Activated CD4-positive, alpha-beta T cell treated with anti-CD3 and anti-CD28 coated beads for 48 hours (primary cell): ENCODE measurements around the gene DAB2IP.
"Not testable (repeated sequence)": the region's sequence is repeated elsewhere in the genome, so short reads cannot be mapped to it uniquely, and the experiment has no call there.

ENCODE experiments used
- DNase-seq: peaks from one replicate; pipeline ENCODE4 v3.0.0-alpha.2; 2020

DAB2IP gene

DNA sequence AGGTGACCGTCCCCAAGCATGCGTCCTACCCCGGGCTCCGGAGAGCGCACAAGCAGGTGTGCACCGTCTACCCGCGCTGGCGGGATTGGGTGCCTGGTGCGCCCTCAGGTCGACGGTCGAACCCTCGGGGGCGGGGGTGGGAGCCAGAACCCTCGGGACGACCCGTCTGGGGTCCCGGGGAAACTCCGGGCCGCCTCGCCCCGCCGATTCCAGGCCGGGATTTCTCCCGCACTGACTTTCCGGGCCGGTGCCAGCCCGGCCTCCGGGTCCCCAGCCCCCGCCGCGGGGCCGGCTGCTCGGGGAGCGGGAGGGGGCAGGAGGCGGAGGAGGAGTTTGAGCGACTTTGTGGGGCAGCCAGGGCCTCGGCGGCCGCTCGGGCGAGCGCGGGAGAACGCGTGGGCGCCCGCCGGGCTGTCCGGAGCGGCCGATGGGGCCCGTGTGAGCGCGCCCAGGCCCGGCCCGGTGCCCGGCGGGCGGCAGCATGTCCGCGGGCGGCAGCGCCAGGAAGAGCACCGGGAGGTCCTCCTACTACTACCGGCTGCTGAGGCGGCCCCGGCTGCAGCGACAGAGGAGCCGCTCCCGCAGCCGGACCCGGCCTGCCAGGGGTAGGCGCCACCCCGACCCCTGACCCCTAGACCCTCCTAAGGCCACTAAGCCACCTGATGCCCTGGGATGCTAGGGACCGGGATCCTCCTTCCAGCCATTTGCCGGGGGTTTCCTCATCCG lies at the start of gene DAB2IP:
TSS of gene DAB2IP (plus strand) at position 340 of the 726 bp plus-strand sequence. CDS start at position 482, 142 bp downstream.
- no peak for DNase-seq

DNA sequence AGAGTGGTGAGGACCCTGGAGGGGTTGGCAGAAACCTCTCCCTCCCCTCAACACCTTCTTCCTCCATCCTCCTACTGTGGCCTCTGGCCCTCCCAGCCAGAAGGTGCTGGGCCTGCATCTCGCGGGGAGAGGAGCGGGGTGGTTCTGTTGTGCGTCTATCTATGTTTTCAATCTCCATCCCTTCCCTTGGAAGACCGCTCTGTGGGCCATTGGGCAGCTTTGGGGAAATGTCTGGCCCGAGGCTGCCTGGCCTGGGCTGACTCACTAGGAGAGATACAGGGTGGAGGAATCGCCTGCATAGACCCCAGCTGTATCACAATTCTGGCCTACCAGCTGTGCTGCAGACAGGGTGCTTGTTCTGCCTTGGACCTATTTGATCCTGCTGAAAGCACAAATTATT lies 48.4 kb upstream of the DAB2IP start:
- DNase-seq = no peak

DNA sequence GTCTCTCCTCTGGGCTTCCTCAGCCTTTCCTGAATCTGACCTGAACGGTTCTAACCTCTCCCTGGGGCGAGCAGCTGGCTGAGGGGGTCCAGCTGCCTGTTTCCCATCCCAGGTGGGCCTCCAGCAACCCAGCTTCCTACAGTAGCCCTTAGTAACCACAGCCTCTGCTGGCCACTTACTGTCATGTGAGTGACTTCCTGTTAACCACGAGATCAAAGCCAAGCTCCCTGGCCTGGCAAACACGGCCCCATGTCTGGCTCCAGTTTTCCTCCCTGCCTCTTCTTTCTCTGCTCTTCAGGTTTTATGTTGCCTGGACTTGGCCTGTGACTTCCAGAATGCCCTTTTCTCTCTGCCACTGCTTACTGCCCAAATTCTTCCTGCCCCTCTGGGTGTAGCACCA lies 47.2 kb upstream of the DAB2IP start:
- DNase-seq = no peak

DNA sequence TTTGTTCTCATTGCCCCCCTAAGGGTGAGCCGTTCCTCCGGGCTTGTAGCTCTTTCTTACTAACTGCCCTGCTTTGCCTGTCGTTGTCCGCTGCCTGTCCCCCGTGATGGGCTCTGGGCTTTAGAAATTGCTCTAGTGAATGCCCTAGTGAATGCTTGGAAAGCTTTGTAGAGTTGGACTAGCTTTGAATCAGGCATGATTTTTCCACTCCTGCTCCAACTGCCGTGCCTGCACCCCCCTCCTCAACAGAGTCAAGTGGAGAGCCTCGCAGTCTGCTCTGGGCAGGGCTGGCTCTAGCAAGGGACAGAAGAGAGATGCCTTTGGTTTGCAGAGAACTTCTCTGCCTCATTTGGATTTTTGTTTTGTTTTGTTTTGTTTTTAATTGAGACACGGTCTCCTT lies 46.8 kb upstream of the DAB2IP start:
- no peak for DNase-seq

DNA sequence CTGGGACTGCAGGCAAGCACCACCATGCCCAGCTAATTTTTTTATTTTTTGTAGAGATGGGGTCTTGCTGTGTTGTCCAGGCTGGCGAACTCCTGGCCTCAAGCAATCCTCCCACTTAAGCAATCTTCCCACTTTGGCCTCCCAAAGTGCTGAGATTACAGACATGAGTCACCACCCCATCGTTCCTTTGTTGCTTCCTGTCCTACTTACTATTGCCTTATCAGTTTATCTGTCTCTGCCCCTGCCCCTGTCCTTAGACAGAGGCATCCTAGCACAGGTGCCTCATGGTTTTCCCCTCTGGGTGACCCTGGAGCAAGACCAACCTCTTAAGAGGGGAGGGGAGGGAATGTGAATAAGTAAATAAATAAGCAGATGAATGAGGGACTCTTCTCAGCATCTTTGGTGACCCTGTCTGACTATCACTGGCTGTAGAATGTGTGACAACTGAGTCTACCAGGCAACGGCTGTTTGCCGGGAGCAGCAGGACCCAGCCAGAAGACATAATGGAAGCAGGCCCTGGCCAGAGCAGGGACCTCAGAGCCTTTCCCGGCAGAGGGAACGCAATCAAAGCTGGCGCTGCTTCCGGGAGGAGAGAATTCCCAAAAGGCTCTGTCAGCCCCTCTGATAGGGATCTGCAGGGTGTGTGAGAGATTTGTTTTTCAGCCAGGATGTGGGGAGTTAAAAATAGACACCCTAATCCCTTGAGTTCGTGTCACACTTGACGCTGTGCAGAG lies 43.8 kb upstream of the DAB2IP start:
- no peak for DNase-seq

DNA sequence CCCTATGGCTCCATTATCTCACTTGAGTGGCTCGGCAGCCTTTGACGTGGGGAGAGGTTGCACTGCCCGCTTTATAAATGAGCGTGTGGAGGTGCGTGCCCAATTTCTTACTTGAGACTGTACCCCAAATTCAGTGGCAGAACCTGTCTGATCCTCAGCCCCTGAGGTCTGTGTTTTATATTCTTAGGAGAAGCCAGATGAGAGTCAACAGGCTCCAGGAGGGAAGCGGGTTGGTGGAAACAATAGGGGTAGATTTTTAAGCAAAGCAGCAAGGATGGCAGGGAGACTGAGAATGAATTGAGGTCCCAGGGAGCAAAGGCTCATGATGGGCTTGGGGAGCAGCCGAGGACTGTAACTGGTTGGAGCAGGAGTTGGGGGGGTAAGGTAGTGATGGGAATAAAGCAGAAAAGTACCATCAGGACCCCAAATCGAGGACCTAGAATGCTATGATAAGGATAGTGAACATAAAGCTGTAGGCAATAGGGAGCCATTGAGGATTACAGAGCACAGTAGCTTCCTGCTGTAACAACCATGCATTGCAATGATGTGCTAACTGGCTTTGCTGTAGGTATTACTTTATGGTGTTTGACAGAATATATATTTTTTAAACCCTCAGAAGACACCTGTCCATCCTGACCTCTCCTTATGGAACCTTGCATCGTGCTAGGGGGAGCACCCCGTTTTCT lies 43.1 kb upstream of the DAB2IP start:
- DNase-seq = no peak

DNA sequence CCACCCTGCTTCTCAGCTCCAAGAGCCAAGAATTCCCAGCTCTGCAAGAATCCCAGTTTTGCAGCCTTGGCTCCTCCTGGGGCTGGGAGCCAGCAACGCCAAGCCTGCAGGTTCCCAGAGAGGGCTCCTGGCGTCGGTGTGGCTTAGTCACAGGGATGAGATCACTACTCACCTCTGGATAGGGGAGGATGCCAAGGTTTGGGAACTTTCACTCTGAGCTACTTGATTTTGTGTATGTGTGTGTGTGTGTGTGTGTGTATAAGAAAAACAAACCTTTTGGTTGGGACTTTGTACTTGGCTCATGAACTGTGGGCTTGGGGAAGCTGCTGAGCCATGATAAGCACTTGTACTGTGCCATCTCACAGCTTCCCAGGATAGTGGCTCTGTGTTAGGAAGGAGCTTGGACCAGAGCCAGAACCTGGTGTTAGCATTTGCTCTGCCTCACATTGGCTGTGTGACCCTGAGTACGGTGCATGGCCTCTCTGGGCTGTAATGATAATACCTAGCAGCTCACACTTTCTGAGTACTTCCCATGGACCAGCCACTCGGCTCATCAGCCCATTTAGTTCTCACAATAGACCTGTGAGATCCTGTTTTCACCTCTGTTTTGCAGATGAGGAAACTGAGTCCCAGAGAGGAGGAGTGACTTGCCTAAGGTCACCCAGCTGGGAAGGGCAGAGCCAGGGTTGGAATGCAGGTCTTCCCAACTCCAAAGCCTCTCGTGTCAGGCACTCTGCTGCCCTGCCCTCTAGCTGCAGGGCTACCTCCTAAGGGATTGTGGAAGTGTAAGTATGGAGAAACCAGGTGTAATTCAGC lies 41.4 kb upstream of the DAB2IP start:
- DNase-seq = no peak

DNA sequence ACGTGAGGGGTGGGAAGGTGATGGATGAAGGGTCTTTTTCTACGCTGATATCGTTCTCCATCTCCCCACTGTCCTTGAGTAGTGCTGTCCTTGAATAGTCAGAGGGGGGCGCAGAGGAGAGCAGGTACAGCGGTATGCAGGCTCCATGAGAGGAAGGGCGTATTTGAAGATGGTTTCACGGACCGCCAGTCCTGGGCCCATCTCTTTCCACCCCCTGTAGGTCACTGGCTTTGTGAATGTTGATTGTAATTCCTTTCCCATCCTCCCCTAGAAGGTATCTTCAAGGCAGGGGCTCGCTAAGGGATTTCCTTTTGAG lies 40.8 kb upstream of the DAB2IP start:
- no peak for DNase-seq

DNA sequence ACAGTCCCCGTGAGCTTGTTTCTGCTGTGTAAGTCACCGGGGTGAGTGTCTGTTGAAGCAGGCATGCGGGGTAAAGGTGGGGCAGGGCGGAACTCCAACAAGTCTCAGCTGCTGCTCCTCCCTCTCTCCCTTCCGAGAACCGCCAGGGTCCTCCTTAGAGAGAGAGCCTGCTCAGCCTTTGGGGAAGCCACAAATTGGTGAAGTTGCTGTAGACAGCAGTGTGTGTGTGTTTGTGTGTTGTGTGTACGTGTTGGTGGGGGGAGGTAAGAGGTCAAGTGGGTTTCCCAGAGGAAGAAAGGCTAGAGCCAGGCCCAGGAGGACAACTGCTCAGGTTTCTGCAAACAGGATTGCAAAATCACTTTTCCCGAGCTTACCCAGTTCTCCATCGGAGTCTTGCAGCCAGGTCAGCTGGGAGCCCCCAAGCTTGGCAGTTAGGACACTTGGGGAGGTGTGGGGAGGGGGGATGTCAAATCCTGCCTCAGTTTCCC lies 38.9 kb upstream of the DAB2IP start:
- DNase-seq = no peak

DNA sequence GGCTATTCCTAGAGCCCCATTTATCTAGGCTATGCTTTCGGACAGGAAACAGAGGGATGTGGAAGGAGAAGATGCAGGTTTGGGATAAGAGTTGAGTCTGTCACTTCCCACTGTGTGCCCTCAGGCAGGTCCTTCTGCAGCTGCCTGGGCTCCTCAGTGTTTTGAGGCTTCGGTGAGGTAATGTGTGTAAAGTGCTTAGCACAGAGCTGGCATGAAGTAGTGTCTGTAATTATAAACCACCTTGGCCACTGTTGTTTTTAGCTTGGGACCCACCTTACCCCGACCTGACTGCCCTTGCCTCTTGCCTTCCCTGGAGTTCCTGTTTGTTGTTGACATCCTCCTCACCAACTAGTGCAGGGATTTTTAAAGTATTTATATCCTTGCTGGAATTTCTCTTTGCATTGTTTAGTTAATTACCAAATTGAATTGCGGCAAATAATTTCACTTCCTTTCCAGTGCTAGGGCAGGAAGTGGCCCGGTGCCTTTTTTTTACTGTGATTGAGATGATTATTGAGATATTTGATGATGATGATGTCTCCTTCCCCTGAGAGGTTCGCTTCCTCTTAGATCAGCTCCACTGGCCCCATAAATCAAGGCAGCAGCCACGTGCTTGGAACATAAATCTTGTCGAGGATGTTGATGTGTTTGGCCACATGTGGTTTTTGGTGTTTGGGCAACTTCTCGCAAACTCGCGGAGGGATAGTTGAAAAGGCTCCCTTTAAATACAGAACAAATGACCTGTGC lies 38.3 kb upstream of the DAB2IP start:
- DNase-seq = no peak

DNA sequence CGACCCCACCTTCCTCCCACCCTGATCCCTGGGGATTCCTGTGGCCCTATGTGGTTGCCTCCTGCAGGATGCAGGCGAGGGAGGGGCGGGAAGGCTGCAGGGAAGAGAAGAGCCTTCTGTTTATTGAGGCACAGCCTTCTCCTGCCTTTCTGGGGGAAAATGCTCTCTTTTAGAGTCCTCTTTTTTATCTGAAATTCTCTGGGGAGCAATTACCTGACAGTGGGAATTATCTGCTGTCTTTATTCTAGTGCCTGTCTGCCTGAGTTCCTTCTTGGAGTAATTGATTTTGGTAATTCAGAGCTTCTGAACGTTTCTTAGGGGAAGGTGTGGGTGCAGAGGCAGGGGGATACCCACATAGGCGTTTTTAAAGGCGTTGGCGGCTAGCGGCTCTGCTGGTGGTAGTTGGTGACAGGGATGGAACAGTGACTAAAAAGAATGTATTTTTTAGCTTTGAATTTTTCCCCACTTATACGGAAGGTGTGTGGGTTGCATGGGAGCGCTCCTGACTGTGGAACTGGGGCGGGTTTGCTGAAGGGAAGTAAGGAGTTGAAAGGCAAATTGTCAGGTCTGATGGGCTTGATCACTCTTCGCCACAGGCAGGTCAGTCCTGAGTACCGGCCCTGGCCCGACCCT lies 35.2 kb upstream of the DAB2IP start:
- DNase-seq = no peak

DNA sequence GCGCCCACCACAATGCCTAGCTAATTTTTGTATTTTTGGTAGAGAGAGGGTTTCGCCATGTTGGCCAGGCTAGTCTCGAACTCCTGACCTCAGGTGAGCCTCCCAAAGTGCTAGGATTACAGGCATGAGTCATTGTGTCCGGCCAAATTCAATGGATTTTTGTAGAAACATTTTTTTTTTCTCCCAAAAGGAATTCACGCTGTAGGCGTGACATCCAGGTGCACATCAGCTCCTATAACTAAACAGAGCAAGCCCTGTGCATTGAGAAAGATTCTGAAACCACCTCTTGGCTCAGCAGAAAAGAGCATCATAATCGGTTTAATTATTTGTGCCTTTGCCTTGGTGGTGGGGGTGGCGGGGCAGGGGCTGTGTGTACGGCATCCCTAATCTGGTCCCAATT lies 32.9 kb upstream of the DAB2IP start:
- DNase-seq = no peak

DNA sequence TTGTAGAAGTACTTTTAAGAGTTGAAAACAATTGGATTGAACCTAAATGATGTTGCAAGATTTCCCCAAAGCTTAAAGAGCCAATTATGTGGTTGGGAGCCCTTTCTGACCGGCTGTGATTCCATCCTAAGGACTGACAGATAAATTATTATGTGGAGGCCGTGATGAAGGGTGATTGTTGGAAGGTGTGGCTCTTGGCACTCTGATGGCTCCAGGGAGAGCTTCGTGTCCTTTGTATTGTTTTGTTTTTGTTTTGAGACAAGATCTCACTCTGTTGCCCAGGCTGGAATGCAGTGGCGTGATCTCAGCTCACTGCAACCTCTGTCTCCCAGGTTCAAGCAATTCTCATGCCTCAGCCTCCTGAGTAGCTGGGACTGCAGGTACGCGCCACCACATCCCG lies 32.5 kb upstream of the DAB2IP start:
- DNase-seq = not testable (repeated sequence)

DNA sequence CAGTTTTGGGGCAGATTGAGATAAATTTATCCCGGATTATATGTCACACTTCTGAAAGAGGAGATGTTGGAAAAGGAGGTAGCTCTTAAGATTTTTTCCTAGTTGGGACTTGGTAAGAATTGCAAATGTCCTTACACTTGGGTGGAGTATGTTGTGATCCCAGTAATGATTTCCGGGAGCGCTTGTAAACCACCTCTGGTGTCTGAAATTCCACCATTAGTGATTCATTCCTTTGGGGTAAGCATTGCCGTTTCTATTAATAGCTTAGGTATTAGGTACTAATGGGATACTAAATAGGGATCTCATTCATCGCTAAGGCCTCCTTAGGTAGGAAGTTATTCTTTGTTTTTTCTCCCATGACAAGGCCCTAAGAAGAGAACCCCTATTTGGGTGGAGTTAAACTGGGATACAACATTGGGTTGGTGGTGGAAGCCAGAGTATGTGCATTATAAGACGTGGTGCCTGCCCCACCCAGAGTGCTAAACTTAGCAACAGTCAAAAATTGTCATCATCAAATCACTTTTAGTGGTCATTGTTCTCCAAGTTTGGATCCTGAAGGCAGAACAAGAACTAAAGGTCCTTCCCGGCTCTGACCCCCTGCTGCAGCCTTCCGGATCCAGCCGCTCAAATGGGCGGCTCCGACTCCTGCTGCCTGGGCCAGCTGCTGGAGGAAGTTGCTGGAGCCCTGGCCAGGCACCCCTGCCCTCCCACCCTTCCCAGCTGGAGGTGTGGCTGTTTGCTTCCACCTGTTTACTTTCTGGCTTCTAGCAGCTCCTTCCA lies 31.7 kb upstream of the DAB2IP start:
- no peak for DNase-seq

DNA sequence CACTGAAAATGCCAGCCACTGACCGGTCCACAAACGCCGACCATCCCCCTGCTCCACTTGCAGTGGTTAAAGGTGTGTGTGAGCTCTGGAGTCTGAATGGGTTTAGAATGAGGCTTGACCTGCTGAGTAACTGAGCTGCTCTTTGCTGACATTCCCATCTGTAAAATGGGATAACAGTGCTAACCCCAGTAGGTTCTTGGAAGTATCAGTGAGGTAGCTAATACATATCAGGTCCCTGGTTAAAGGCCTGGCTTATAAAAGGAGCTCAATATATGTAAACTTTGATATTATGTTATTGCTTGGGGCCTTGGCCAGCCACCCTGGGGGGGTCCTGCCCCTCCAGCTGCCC lies 31.1 kb upstream of the DAB2IP start:
- no peak for DNase-seq

DNA sequence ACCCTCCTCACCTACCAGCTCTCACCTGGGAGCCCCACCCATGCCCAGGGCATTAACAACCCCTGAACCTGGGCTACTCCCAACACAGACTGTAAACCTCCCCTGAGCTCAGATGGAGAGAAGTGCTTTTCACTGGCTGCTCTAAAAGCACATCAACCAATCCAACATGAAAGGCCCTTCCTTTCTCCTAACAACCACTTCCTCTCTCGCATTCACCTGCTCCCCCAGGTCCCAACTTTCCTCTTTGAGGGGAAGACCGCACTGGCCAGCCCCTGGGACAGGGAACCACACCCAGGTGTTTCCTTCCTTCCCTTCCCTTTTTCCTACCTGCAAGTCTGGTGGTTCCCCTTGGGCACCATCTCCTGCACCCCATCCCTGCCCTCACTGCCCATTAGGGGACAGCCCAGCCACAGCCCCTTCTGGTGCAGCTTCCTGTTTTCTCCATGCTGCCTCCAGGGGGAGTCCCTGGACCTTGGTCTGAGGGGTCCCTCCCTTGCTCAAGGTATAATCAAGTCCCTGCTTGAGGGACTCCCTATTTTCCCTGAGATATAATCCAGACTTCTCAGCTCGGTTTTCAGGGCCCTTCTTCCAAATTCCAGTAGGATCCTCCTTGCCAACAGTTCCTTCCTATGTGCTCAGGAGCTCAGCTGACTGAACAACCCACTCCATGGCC lies 30.5 kb upstream of the DAB2IP start:
- DNase-seq = no peak

DNA sequence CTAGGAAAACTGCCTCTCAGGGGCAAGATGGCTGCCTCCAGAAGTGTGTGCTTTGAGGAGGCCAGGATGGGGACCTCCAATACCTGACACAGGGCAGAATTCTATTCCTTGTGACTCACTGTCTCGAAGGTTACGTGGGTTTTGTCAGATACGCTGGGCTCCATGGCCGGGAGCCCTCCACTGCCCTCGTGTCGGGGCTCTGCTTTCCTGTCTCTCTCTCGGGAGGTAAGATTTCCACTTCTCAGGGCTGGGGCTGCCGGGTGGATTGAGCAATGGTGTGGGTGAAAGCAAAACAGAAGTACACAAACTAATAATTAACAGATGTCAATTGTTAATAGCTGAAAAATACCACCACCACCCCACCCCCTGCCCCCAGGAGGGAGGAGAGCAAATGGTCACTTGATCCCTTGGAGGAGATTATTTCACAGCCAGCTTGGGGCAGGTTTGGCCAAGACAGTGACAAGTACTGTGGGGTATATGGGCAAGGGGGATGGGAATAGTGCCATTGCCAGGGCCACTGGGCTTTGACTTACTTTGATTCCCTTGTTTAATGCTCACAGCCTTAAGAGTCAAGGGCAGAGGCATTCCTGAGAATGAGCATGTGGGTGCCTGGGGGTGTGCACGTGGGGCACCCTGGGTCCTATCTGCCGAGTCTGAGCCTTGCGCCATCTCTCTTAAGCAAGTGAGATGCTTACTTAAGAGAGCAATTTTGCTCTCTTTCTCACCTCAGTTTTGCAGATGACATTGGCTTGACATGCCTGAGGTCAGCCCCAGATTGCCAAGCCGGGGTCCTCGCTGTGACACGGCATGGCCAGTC lies 28.8 kb upstream of the DAB2IP start:
- DNase-seq = no peak

DNA sequence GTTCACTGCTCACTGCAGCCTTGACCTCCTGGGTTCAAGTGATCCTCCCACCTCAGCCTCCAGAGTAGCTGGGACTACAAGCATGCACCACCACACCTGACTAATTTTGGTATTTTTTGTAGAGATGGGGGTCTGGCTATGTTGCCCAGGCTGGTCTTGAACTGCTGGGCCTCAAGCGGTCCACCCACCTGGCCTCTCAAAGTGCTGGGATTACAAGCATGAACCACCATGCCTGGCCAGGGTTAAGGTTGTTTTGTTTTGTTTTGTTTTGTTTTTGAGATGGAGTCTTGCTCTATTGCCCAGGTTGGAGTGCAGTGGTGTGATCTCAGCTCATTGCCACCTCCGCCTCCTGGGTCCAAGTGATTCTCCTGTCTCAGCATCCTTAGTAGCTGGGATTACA lies 28.0 kb upstream of the DAB2IP start:
- DNase-seq = not testable (repeated sequence)

DNA sequence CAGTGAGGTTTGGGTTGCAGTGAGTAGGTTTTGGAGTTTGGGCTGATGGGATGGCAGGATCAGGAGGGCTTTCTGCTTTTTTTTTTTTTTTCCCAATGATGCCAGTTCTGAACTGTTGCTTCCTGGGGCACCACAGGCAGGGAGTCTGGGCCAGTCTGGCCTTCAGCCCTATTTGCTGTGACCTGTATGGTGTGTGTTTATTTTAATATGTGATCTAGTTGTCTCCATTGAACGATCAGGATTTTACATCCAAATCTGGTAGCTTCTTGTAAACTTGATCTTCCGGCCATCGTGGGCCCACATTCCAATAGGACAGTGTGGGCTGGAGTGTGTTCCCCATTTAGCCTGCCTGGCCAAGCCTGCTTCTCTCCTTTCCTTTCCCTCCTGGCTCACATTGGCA lies 25.8 kb upstream of the DAB2IP start:
- DNase-seq = no peak

DNA sequence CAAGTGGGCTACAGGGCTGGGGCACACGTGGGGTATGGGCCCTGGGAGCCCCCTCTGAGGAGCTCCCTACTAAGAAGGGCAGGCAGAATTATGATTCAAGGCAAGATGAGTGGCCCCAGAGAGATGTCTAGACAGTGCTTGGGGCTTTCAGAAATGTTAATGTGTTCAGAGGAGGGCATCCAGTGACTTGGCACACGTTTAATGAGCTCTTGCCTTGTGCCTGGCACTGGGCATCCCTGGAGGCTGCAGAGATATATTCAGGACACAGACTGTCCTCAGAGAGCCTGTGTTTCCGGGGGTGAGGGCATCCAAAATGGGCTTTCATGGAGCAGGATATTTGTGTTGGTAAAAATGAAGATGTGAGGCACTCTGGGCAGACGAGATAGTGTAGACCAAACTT lies 25.4 kb upstream of the DAB2IP start:
- no peak for DNase-seq
